Measurements from ENCODE around the gene HOGA1.

DNA sequence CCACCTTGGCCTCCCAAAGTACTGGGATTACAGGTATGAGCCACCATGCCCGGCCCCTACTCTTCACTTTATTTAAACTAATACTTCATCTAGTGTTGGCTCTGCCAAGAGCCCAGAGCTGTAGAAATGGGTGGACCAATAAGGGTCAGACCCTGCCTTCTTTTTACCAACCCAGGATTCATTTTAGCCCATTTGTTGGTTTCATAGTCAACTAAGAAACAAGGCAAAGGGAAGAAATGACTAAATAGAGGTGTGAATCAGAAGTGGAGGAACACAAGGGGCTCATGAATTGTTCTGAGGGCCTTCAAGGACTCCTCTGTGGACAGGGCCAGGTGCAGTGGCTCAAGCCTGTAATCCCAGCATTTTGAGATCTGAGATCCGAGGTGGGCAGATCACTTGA, 10.5 kb upstream of the HOGA1 start:
- TF ChIP-seq, protein P1, sequence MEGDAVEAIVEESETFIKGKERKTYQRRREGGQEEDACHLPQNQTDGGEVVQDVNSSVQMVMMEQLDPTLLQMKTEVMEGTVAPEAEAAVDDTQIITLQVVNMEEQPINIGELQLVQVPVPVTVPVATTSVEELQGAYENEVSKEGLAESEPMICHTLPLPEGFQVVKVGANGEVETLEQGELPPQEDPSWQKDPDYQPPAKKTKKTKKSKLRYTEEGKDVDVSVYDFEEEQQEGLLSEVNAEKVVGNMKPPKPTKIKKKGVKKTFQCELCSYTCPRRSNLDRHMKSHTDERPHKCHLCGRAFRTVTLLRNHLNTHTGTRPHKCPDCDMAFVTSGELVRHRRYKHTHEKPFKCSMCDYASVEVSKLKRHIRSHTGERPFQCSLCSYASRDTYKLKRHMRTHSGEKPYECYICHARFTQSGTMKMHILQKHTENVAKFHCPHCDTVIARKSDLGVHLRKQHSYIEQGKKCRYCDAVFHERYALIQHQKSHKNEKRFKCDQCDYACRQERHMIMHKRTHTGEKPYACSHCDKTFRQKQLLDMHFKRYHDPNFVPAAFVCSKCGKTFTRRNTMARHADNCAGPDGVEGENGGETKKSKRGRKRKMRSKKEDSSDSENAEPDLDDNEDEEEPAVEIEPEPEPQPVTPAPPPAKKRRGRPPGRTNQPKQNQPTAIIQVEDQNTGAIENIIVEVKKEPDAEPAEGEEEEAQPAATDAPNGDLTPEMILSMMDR (IDR thresholded peaks at IDR 0.05): no peak
- no peak for TF ChIP-seq ZFX (IDR thresholded peaks at IDR 0.05; ENCODE audit: borderline replicate concordance)
